Hepatocyte (in vitro differentiated cells): ENCODE results near the gene GAS2L1. TPM values are rescaled to one million over a fixed set of nuclear protein-coding genes. Genes with fewer than 3 reads are reported as not detected.

Experiments
- DNase-seq: peaks from one replicate; pipeline ENCODE4 v3.0.0-alpha.2; 2016; ENCODE audit warnings: low spot score
- H2AFZ ChIP-seq: fragments of 200-600 bp; sonication (generic); 2 replicates; pipeline ENCODE4 v1.6.0; 2016; ENCODE audit warnings: antibody characterized with exemption, mild to moderate bottlenecking
- H3K27ac ChIP-seq: fragments of 200-600 bp; sonication (generic); 2 replicates; pipeline ENCODE4 v1.5.1; 2016; ENCODE audit warnings: mild to moderate bottlenecking
- H3K27me3 ChIP-seq: fragments of 200-600 bp; sonication (generic); 2 replicates; pipeline ENCODE4 v1.6.1; 2016
- H3K36me3 ChIP-seq: fragments of 200-600 bp; sonication (generic); replicated peaks from 2 replicates; pipeline ENCODE4 v1.5.1; 2016; ENCODE audit warnings: low read depth; ENCODE audit not compliant: insufficient read depth
- H3K4me1 ChIP-seq: fragments of 200-600 bp; sonication (generic); 2 replicates; pipeline ENCODE4 v1.5.1; 2016; ENCODE audit warnings: mild to moderate bottlenecking, moderate library complexity; ENCODE audit not compliant: insufficient read depth
- H3K4me2 ChIP-seq: fragments of 200-600 bp; sonication (generic); 2 replicates; pipeline ENCODE4 v1.6.0; 2016
- H3K4me3 ChIP-seq: fragments of 200-600 bp; sonication (generic); 2 replicates; pipeline ENCODE4 v1.5.1; 2016; ENCODE audit warnings: mild to moderate bottlenecking
- H3K79me2 ChIP-seq: fragments of 200-600 bp; sonication (generic); 2 replicates; pipeline ENCODE4 v1.6.0; 2017; ENCODE audit warnings: mild to moderate bottlenecking
- H3K9me2 ChIP-seq: fragments of 200-600 bp; sonication (generic); replicated peaks from 2 replicates; pipeline ENCODE4 v1.6.0; 2017; ENCODE audit warnings: mild to moderate bottlenecking; ENCODE audit not compliant: insufficient read depth
- H3K9me3 ChIP-seq: fragments of 200-600 bp; sonication (generic); 2 replicates; pipeline ENCODE4 v1.5.1; 2016; ENCODE audit warnings: low read depth, mild to moderate bottlenecking
- H4K20me1 ChIP-seq: fragments of 200-600 bp; sonication (generic); 2 replicates; pipeline ENCODE4 v1.6.0; 2016; ENCODE audit warnings: mild to moderate bottlenecking; ENCODE audit not compliant: insufficient read depth, poor library complexity, severe bottlenecking
- CTCF ChIP-seq: fragments of 200-600 bp; sonication (generic); IDR thresholded peaks from 2 replicates; pipeline ENCODE4 v1.5.1; 2016; ENCODE audit warnings: antibody characterized with exemption, mild to moderate bottlenecking; ENCODE audit not compliant: poor library complexity
- EZH2 ChIP-seq: fragments of 200-600 bp; sonication (generic); IDR thresholded peaks from 2 replicates; pipeline ENCODE4 v1.6.1; 2016; ENCODE audit warnings: antibody characterized with exemption, mild to moderate bottlenecking, borderline replicate concordance
- EZH2phosphoT487 ChIP-seq: fragments of 200-600 bp; sonication (generic); IDR thresholded peaks from one replicate; pipeline ENCODE4 v1.6.1; 2018; ENCODE audit warnings: antibody characterized with exemption, mild to moderate bottlenecking, low read depth, moderate library complexity; ENCODE audit not compliant: unreplicated experiment, severe bottlenecking
- WGBS: methylation state at CpG from one replicate; pipeline ENCODE4 v1.1.6; 2016; ENCODE audit warnings: low lambda C conversion rate; ENCODE audit errors: missing lambda C conversion rate; 5-methylcytosine and 5-hydroxymethylcytosine counted together
- polyA plus RNA-seq: library from polyadenylated mRNA; unstranded; fragments of >200 nt; fragmentation: Nextera tagmentation; extraction: Ambion mirVana; gene quantifications from 2 replicates; pipeline ENCODE4 v1.2.1, GENCODE V29; 2016
- total RNA-seq: library from RNA; depleted of rRNA; stranded (reverse); fragments of >200 nt; gene quantifications from 2 replicates; pipeline ENCODE4 v1.2.3, GENCODE V29; 2014

The GAS2L1 gene
- total and polyA plus RNA-seq, 2 experiments from 2014 or later, result 10.4 to 46.0 TPM

GRCh38 chr22:29320546-29320945 lies 14.1 kb downstream of the GAS2L1 start:
- H2AFZ ChIP-seq, result no peak overlapping the region
- no peak for TF ChIP-seq EZH2phosphoT487
- TF ChIP-seq EZH2, result no peak
- TF ChIP-seq CTCF, result no peak
- peaks cover 10% of the 10 kb centered on the region for H3K27me3 ChIP-seq
- no peaks in the 10 kb centered on the region for H3K9me2 ChIP-seq
- H3K27ac ChIP-seq, result no peak overlapping the region
- H3K9me3 ChIP-seq, result no peaks in the 10 kb centered on the region
- no peaks in the 10 kb centered on the region for H4K20me1 ChIP-seq
- H3K4me1 ChIP-seq, result no peaks in the 10 kb centered on the region
- WGBS, result 60% methylated on average over 1 of the region's 1 CpG
- no peak overlapping the region for H3K4me2 ChIP-seq
- no peak overlapping the region for H3K4me3 ChIP-seq
- no peaks in the 10 kb centered on the region for H3K36me3 ChIP-seq
- no peaks in the 10 kb centered on the region for H3K79me2 ChIP-seq
- no peak for DNase-seq

- Histone ChIP-seq H4K20me1 (no peaks in the 10 kb centered on the region), H3K27ac (no peak overlapping the region), H3K79me2 (no peaks in the 10 kb centered on the region), H3K27me3 (no peaks in the 10 kb centered on the region), H3K4me2 (no peak overlapping the region), H3K9me2 (no peaks in the 10 kb centered on the region), H3K4me1 (no peaks in the 10 kb centered on the region), H2AFZ (no peak overlapping the region), H3K9me3 (no peaks in the 10 kb centered on the region), H3K4me3 (no peak overlapping the region), H3K36me3 (no peaks in the 10 kb centered on the region)
- no peak for DNase-seq
- TF ChIP-seq CTCF, result no peak
- no peak for TF ChIP-seq EZH2
- no peak for TF ChIP-seq EZH2phosphoT487
These were observed 17.2 kb downstream of the GAS2L1 start for GRCh38 chr22:29323641-29324040.

- no peaks in the 10 kb centered on the region for H3K27me3 ChIP-seq
- no peaks in the 10 kb centered on the region for H3K79me2 ChIP-seq
- no peak overlapping the region for H3K27ac ChIP-seq
- no peak overlapping the region for H3K4me2 ChIP-seq
- no peaks in the 10 kb centered on the region for H3K36me3 ChIP-seq
- no peak for DNase-seq
- TF ChIP-seq EZH2phosphoT487 (no peak), EZH2 (no peak), CTCF (no peak)
- H3K4me3 ChIP-seq, result no peak overlapping the region
- WGBS, result 76% methylated on average over 8 of the region's 8 CpGs
- no peaks in the 10 kb centered on the region for H3K9me3 ChIP-seq
- H3K9me2 ChIP-seq, result no peaks in the 10 kb centered on the region
- H2AFZ ChIP-seq, result no peak overlapping the region
- no peaks in the 10 kb centered on the region for H4K20me1 ChIP-seq
- no peaks in the 10 kb centered on the region for H3K4me1 ChIP-seq
These were observed 18.9 kb downstream of the GAS2L1 start for GRCh38 chr22:29325356-29325755.

DNA sequence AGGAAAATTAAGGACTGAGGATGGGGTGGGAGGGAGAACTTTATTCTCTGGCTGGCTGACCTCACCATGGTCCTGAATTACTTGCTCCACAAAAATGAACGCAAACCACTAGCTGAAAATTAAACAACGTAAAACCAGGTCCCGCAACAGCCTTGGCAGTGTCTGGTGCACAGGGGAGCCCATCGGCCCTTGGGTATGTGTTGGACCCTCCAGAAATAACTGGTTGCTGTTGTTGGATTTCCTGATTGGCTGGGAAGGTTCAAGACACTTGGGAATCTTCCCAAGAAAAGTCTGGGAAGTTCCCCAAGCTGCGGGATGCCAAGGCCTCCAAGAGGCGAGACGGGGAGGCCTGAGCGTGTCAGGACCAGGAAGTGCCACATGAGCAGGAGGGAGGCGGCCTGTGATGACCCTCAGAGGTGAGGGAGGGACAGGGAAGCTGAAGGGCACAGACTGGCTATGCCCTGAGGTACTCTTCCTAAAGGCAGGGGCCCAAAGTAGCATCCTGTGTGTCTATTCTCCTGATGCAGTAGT lies 19.4 kb downstream of the GAS2L1 start:
- H2AFZ ChIP-seq, result no peak overlapping the region
- WGBS, result 88% methylated on average over 9 of the region's 9 CpGs
- no peaks in the 10 kb centered on the region for H3K79me2 ChIP-seq
- no peaks in the 10 kb centered on the region for H3K4me1 ChIP-seq
- H4K20me1 ChIP-seq, result no peaks in the 10 kb centered on the region
- no peaks in the 10 kb centered on the region for H3K36me3 ChIP-seq
- H3K9me3 ChIP-seq, result no peaks in the 10 kb centered on the region
- no peak overlapping the region for H3K4me3 ChIP-seq
- H3K9me2 ChIP-seq, result no peaks in the 10 kb centered on the region
- DNase-seq, result no peak
- no peak overlapping the region for H3K4me2 ChIP-seq
- H3K27me3 ChIP-seq, result no peaks in the 10 kb centered on the region
- no peak for TF ChIP-seq EZH2
- TF ChIP-seq EZH2phosphoT487, result no peak
- no peak for TF ChIP-seq CTCF
- no peak overlapping the region for H3K27ac ChIP-seq
